H9 (cell line): ENCODE data around the gene CADM1. TPM values are rescaled to one million over a fixed set of nuclear protein-coding genes. Genes with fewer than 3 reads are reported as not detected.

Experiments used
- DNase-seq: peaks from one replicate; pipeline ENCODE4 v3.0.0-alpha.2; 2017
- H2AFZ ChIP-seq: one replicate; pipeline ENCODE4 v1.6.1; 2013; ENCODE audit warnings: mild to moderate bottlenecking, low read length, control low read depth, moderate library complexity
- H2AK5ac ChIP-seq: 2 replicates; pipeline ENCODE4 v1.6.1; 2013; ENCODE audit warnings: low read length, control low read depth, mixed read lengths; ENCODE audit not compliant: insufficient read length
- H2BK120ac ChIP-seq: one replicate; pipeline ENCODE4 v1.6.1; 2013; ENCODE audit warnings: low read depth, mild to moderate bottlenecking, low read length, control low read depth, inconsistent platforms; ENCODE audit not compliant: poor library complexity, severe bottlenecking
- H2BK12ac ChIP-seq: 2 replicates; pipeline ENCODE4 v1.6.1; 2013; ENCODE audit warnings: low read length, control low read depth, mixed read lengths, low read depth; ENCODE audit not compliant: insufficient read length
- H2BK15ac ChIP-seq: 2 replicates; pipeline ENCODE4 v1.6.1; 2013; ENCODE audit warnings: low read depth, low read length, control low read depth
- H2BK20ac ChIP-seq: one replicate; pipeline ENCODE4 v1.6.1; 2013; ENCODE audit warnings: low read depth, mild to moderate bottlenecking, low read length, control low read depth, inconsistent platforms; ENCODE audit not compliant: poor library complexity, severe bottlenecking
- H2BK5ac ChIP-seq: 2 replicates; pipeline ENCODE4 v1.6.1; 2013; ENCODE audit warnings: low read length, control low read depth, mixed read lengths; ENCODE audit not compliant: insufficient read length
- H3K14ac ChIP-seq: 2 replicates; pipeline ENCODE4 v1.6.1; 2013; ENCODE audit warnings: low read length, control low read depth; ENCODE audit not compliant: insufficient read depth
- H3K18ac ChIP-seq: 2 replicates; pipeline ENCODE4 v1.6.1; 2013; ENCODE audit warnings: low read depth, mild to moderate bottlenecking, mixed read lengths, low read length, control low read depth; ENCODE audit not compliant: insufficient read length
- H3K23ac ChIP-seq: 2 replicates; pipeline ENCODE4 v1.6.1; 2013; ENCODE audit warnings: low read length, control low read depth, mixed read lengths, low read depth; ENCODE audit not compliant: insufficient read length
- H3K23me2 ChIP-seq: 2 replicates; pipeline ENCODE4 v1.6.1; 2013; ENCODE audit warnings: low read depth, mild to moderate bottlenecking, mixed read lengths, low read length, control low read depth; ENCODE audit not compliant: insufficient read length, poor library complexity, severe bottlenecking
- H3K27ac ChIP-seq: 2 replicates; pipeline ENCODE4 v1.5.1; 2013; ENCODE audit warnings: low read length, control low read depth, mixed read lengths, low read depth; ENCODE audit not compliant: insufficient read length
- H3K27me3 ChIP-seq: 2 replicates; pipeline ENCODE4 v1.6.1; 2013; ENCODE audit warnings: low read length, control low read depth, inconsistent platforms; ENCODE audit not compliant: insufficient read depth
- H3K4ac ChIP-seq: 2 replicates; pipeline ENCODE4 v1.6.1; 2013; ENCODE audit warnings: low read depth, mild to moderate bottlenecking, control low read depth, inconsistent platforms, low read length, moderate library complexity
- H3K4me1 ChIP-seq: 2 replicates; pipeline ENCODE4 v1.6.1; 2013; ENCODE audit warnings: low read length, control low read depth, inconsistent platforms; ENCODE audit not compliant: insufficient read depth
- H3K4me2 ChIP-seq: 2 replicates; pipeline ENCODE4 v1.6.1; 2013; ENCODE audit warnings: low read length, control low read depth, mixed read lengths; ENCODE audit not compliant: insufficient read length, insufficient read depth
- H3K56ac ChIP-seq: 2 replicates; pipeline ENCODE4 v1.6.1; 2013; ENCODE audit warnings: low read depth, mild to moderate bottlenecking, mixed read lengths, low read length, control low read depth; ENCODE audit not compliant: insufficient read length
- H3K79me1 ChIP-seq: 2 replicates; pipeline ENCODE4 v1.6.1; 2013; ENCODE audit warnings: low read depth, mild to moderate bottlenecking, moderate library complexity, low read length, control low read depth, inconsistent platforms; ENCODE audit not compliant: insufficient read depth, poor library complexity, severe bottlenecking
- H3K79me2 ChIP-seq: 2 replicates; pipeline ENCODE4 v1.6.1; 2013; ENCODE audit warnings: low read length, control low read depth, inconsistent platforms; ENCODE audit not compliant: insufficient read depth
- H3K9ac ChIP-seq: 2 replicates; pipeline ENCODE4 v1.6.1; 2013; ENCODE audit warnings: low read length, control low read depth, mixed read lengths; ENCODE audit not compliant: insufficient read length; ENCODE audit errors: extremely low read depth
- H3K9me3 ChIP-seq: one replicate; pipeline ENCODE4 v1.6.1; 2013; ENCODE audit warnings: low read depth, low read length, inconsistent platforms; ENCODE audit not compliant: control insufficient read depth
- H3T11ph ChIP-seq: one replicate; pipeline ENCODE4 v1.6.1; 2013; ENCODE audit warnings: mild to moderate bottlenecking, low read length, control low read depth, inconsistent platforms
- H4K20me1 ChIP-seq: one replicate; pipeline ENCODE4 v1.6.1; 2013; ENCODE audit not compliant: control insufficient read depth, insufficient read length, insufficient read depth
- H4K5ac ChIP-seq: 2 replicates; pipeline ENCODE4 v1.6.1; 2013; ENCODE audit warnings: low read depth, mild to moderate bottlenecking, mixed read lengths, low read length, control low read depth; ENCODE audit not compliant: insufficient read length
- H4K8ac ChIP-seq: replicated peaks from 2 replicates; pipeline ENCODE4 v1.6.1; 2013; ENCODE audit warnings: low read length, control low read depth, mixed read lengths, low read depth; ENCODE audit not compliant: insufficient read length
- H4K91ac ChIP-seq: 2 replicates; pipeline ENCODE4 v1.6.1; 2013; ENCODE audit warnings: low read depth, mild to moderate bottlenecking, moderate library complexity, mixed read lengths, low read length, control low read depth; ENCODE audit not compliant: insufficient read length
- H3K27ac Mint-ChIP-seq, 3 experiments: 2 replicates in 2 of 3; 3 replicates in 1 of 3; pipeline ENCODE4 v1.8.0; 2020 to 2021; ENCODE audit warnings: mixed read lengths in 3 of 3, mild to moderate bottlenecking in 1 of 3, moderate library complexity in 1 of 3
- H3K27me3 Mint-ChIP-seq: 2 replicates; pipeline ENCODE4 v1.8.0; 2021; ENCODE audit warnings: low read depth, mild to moderate bottlenecking, moderate library complexity, mixed read lengths
- H3K36me3 Mint-ChIP-seq, 3 experiments: 2 replicates in 2 of 3; 3 replicates in 1 of 3; pipeline ENCODE4 v1.8.0; 2020 to 2021; ENCODE audit warnings: low read depth in 3 of 3, mixed read lengths in 3 of 3; ENCODE audit not compliant: insufficient read depth in 1 of 3
- H3K4me1 Mint-ChIP-seq, 2 experiments: 2 replicates each; pipeline ENCODE4 v1.8.0; 2020; ENCODE audit warnings: mixed read lengths in 2 of 2
- H3K4me3 Mint-ChIP-seq, 2 experiments: 2 replicates in 1 of 2; 3 replicates in 1 of 2; pipeline ENCODE4 v1.8.0; 2020 to 2021; ENCODE audit warnings: mild to moderate bottlenecking in 2 of 2, mixed read lengths in 2 of 2, moderate library complexity in 1 of 2
- H3K9me3 Mint-ChIP-seq, 2 experiments: 2 replicates in 1 of 2; 3 replicates in 1 of 2; pipeline ENCODE4 v1.8.0; 2020; ENCODE audit warnings: mild to moderate bottlenecking in 2 of 2, mixed read lengths in 2 of 2, moderate library complexity in 1 of 2
- CTCF ChIP-seq: fragments of 200-600 bp; sonication (generic); conservative IDR thresholded peaks from 3 replicates; pipeline ENCODE4 v1.8.0; 2021; ENCODE audit warnings: antibody characterized with exemption, mild to moderate bottlenecking
- WGBS: extraction: QIAGEN DNeasy Blood & Tissue Kit; methylation state at CpG from one replicate; pipeline ENCODE4 v1.1.7; 2013; ENCODE audit warnings: missing lambda C conversion rate, low lambda C conversion rate, mixed read lengths; ENCODE audit not compliant: insufficient read length; ENCODE audit errors: extremely low coverage; 5-methylcytosine and 5-hydroxymethylcytosine counted together
- total RNA-seq: library from RNA; stranded (reverse); gene quantifications from 2 replicates; pipeline ENCODE4 v1.2.1, GENCODE V29; 2021

CADM1 gene
- total RNA-seq, 1 experiment from 2014 or later = 11.9 TPM

DNA sequence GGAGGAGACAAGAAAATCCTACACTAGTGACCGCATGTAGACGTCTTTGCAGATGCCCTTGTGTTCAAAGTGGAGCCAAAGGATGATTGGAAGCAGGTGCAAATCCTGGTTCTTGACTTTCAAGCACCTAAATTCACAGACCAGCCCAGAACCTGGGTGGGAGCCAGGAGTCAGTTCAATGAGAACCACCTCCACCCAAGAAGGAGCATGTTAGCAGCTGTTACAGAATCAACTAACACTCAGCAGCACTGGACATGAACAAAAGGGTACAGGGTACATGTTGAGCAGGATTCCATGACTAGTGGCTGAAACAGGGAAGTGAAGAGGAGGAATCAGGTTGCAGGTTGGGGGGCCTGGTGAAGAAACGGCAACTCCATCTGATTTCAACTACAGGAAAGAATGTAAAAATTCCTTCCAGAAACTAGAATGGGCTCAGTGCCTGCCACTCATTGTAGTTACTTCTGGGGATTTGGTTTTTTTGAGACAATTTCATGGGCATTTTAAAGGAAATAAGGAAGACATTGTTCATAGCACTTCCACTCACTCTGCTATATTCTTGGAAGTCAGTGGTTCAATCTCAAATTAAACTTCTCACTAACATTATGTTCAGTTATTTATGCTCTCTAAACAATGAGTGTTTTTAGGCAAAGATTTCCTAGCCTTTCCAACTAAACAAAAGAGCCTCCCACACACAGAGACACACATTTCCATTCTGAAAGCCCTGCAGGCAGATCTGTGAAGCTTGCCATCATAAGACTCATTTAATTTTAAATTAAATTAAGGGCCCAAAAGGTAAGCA is 173.3 kb downstream of the CADM1 start:
- DNase-seq = no peak
- H3K79me2 ChIP-seq = no peaks in the 10 kb centered on the region
- no peak overlapping the region for H2BK20ac ChIP-seq
- no peak; the same call in 2 of the 3 replicates for TF ChIP-seq CTCF
- no peaks in the 10 kb centered on the region for H3K79me1 ChIP-seq
- no peak overlapping the region for H3K56ac ChIP-seq
- H4K91ac ChIP-seq = no peak overlapping the region
- no peaks in the 10 kb centered on the region for H3K27me3 ChIP-seq
- H2BK5ac ChIP-seq = no peak overlapping the region
- no peak overlapping the region for H2AK5ac ChIP-seq
- H3T11ph ChIP-seq = no peak overlapping the region
- Mint-ChIP-seq H3K4me1 (no peaks in the 10 kb centered on the region), H3K27me3 (peaks cover under 1% of the 10 kb centered on the region; the same call in 1 of the 2 replicates), H3K9me3 (no peaks in the 10 kb centered on the region), H3K27ac (no peak overlapping the region), H3K36me3 (no peaks in the 10 kb centered on the region), H3K4me3 (no peak overlapping the region)
- no peak overlapping the region for H3K4me2 ChIP-seq
- no peak overlapping the region for H2BK15ac ChIP-seq
- H4K20me1 ChIP-seq = no peaks in the 10 kb centered on the region
- H3K27ac ChIP-seq = no peak overlapping the region
- H2AFZ ChIP-seq = no peak overlapping the region
- no peak overlapping the region for H4K8ac ChIP-seq
- no peak overlapping the region for H3K14ac ChIP-seq
- no peak overlapping the region for H3K18ac ChIP-seq
- no peak overlapping the region for H3K23ac ChIP-seq
- no peak overlapping the region for H2BK120ac ChIP-seq
- no peaks in the 10 kb centered on the region for H3K4me1 ChIP-seq
- H3K9ac ChIP-seq = no peak overlapping the region
- H3K9me3 ChIP-seq = no peaks in the 10 kb centered on the region
- no peak overlapping the region for H4K5ac ChIP-seq
- no CpG with 5 or more reads among the region's 3 CpGs for WGBS
- no peak overlapping the region for H2BK12ac ChIP-seq
- H3K4ac ChIP-seq = no peak overlapping the region
- H3K23me2 ChIP-seq = no peaks in the 10 kb centered on the region
